Sigmoid colon (tissue), 4 donors: ENCODE data around the gene COTL1.

ENCODE experiments used
- POLR2A ChIP-seq, 2 donors: fragments of 450-650 bp; IDR thresholded peaks; one replicate each; pipeline ENCODE4 v1.6.1; 2016; ENCODE audit warnings: antibody characterized with exemption in 2 of 2, mild to moderate bottlenecking in 2 of 2, moderate library complexity in 2 of 2
- POLR2AphosphoS5 ChIP-seq, 4 donors: sonication (generic); formaldehyde crosslinking; IDR thresholded peaks; one replicate each; pipeline ENCODE4 v1.6.1; 2017; ENCODE audit warnings: antibody characterized with exemption in 4 of 4
- TF ChIP-seq, protein P1 (sequence below), 4 experiments: fragments of 450-650 bp in 3 of 4; fragments of 200-600 bp in 1 of 4; IDR thresholded peaks; one replicate each; pipeline ENCODE4 v1.5.1; 2016 to 2019; ENCODE audit warnings: antibody characterized with exemption in 4 of 4, mild to moderate bottlenecking in 3 of 4, moderate library complexity in 2 of 4

DNA sequence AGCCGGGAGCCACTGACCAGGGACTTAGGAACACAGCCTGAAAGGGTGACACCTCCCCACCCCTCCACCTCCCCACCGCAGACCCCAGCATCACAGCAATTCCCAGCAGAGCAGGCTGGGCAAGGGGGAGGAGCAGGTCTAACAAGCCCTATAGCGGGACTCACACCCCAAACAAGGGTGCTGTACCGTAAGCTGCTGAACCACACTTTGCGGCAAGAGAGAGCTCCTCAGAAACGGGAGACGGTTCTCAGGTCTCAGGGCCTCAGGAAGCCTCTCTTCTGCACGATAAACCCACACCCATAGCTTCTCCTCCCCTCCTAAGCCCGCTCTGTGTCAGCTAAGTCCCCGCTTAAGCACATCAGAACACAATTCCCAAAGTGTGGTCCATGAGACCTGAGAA lies 11.7 kb upstream of the COTL1 start:
- no peak for TF ChIP-seq POLR2A (IDR thresholded peaks at IDR 0.05)
- TF ChIP-seq, protein P1, sequence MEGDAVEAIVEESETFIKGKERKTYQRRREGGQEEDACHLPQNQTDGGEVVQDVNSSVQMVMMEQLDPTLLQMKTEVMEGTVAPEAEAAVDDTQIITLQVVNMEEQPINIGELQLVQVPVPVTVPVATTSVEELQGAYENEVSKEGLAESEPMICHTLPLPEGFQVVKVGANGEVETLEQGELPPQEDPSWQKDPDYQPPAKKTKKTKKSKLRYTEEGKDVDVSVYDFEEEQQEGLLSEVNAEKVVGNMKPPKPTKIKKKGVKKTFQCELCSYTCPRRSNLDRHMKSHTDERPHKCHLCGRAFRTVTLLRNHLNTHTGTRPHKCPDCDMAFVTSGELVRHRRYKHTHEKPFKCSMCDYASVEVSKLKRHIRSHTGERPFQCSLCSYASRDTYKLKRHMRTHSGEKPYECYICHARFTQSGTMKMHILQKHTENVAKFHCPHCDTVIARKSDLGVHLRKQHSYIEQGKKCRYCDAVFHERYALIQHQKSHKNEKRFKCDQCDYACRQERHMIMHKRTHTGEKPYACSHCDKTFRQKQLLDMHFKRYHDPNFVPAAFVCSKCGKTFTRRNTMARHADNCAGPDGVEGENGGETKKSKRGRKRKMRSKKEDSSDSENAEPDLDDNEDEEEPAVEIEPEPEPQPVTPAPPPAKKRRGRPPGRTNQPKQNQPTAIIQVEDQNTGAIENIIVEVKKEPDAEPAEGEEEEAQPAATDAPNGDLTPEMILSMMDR (IDR thresholded peaks at IDR 0.05), result no peak
- no peak for TF ChIP-seq POLR2AphosphoS5 (IDR thresholded peaks at IDR 0.05)
